Subcutaneous abdominal adipose tissue (tissue), 5 donors: ENCODE results near the gene TLR7.

Experiments
- H3K27ac ChIP-seq: one replicate; pipeline ENCODE4 v1.7.0; 2013; ENCODE audit warnings: low read depth, mild to moderate bottlenecking, inconsistent platforms, low read length, moderate library complexity
- H3K27me3 ChIP-seq, 5 donors: one replicate each; pipeline ENCODE4 v1.7.0; 2013; ENCODE audit warnings: low read length in 5 of 5, inconsistent platforms in 1 of 5; ENCODE audit not compliant: control insufficient read depth in 5 of 5, insufficient read depth in 4 of 5
- H3K36me3 ChIP-seq, 5 donors: one replicate each; pipeline ENCODE4 v1.7.0; 2013; ENCODE audit warnings: low read length in 5 of 5; ENCODE audit not compliant: control insufficient read depth in 5 of 5, insufficient read depth in 5 of 5
- H3K4me1 ChIP-seq, 5 donors: one replicate each; pipeline ENCODE4 v1.7.0; 2013; ENCODE audit warnings: low read length in 5 of 5, mild to moderate bottlenecking in 3 of 5, moderate library complexity in 1 of 5; ENCODE audit not compliant: control insufficient read depth in 5 of 5, insufficient read depth in 5 of 5
- H3K4me3 ChIP-seq, 5 donors: one replicate each; pipeline ENCODE4 v1.7.0; 2013; ENCODE audit warnings: low read length in 5 of 5, low read depth in 1 of 5
- H3K9ac ChIP-seq, 5 donors: one replicate each; pipeline ENCODE4 v1.7.0; 2013; ENCODE audit warnings: low read length in 5 of 5, mild to moderate bottlenecking in 4 of 5, moderate library complexity in 3 of 5
- H3K9me3 ChIP-seq, 5 donors: one replicate each; pipeline ENCODE4 v1.7.0; 2013; ENCODE audit warnings: low read length in 5 of 5; ENCODE audit not compliant: control insufficient read depth in 5 of 5
- donor health status: healthy.
- donor health status: healthy.
- donor health status: healthy.
- donor health status: healthy.
- donor health status: healthy.

Gene TLR7

DNA sequence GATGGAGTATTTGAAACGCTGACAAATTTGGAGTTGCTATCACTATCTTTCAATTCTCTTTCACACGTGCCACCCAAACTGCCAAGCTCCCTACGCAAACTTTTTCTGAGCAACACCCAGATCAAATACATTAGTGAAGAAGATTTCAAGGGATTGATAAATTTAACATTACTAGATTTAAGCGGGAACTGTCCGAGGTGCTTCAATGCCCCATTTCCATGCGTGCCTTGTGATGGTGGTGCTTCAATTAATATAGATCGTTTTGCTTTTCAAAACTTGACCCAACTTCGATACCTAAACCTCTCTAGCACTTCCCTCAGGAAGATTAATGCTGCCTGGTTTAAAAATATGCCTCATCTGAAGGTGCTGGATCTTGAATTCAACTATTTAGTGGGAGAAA lies 52.7 kb downstream of the TLR7 start:
- no peak overlapping the region for H3K4me3 ChIP-seq
- no peaks in the 10 kb centered on the region for H3K9me3 ChIP-seq
- no peaks in the 10 kb centered on the region for H3K4me1 ChIP-seq
- H3K9ac ChIP-seq = no peak overlapping the region
- H3K27ac ChIP-seq = no peak overlapping the region
- no peaks in the 10 kb centered on the region for H3K36me3 ChIP-seq
- H3K27me3 ChIP-seq = peaks cover 0 to 33% (median 4%) of the 10 kb centered on the region in 5 donors

DNA sequence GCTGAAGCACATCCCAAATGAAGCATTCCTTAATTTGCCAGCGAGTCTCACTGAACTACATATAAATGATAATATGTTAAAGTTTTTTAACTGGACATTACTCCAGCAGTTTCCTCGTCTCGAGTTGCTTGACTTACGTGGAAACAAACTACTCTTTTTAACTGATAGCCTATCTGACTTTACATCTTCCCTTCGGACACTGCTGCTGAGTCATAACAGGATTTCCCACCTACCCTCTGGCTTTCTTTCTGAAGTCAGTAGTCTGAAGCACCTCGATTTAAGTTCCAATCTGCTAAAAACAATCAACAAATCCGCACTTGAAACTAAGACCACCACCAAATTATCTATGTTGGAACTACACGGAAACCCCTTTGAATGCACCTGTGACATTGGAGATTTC lies 54.1 kb downstream of the TLR7 start:
- no peak overlapping the region for H3K9ac ChIP-seq
- H3K27ac ChIP-seq = no peak overlapping the region
- H3K4me3 ChIP-seq = no peak overlapping the region
- H3K9me3 ChIP-seq = no peaks in the 10 kb centered on the region
- H3K27me3 ChIP-seq = peaks cover 0 to 28% (median 5%) of the 10 kb centered on the region in 5 donors
- H3K4me1 ChIP-seq = no peaks in the 10 kb centered on the region
- no peaks in the 10 kb centered on the region for H3K36me3 ChIP-seq

DNA sequence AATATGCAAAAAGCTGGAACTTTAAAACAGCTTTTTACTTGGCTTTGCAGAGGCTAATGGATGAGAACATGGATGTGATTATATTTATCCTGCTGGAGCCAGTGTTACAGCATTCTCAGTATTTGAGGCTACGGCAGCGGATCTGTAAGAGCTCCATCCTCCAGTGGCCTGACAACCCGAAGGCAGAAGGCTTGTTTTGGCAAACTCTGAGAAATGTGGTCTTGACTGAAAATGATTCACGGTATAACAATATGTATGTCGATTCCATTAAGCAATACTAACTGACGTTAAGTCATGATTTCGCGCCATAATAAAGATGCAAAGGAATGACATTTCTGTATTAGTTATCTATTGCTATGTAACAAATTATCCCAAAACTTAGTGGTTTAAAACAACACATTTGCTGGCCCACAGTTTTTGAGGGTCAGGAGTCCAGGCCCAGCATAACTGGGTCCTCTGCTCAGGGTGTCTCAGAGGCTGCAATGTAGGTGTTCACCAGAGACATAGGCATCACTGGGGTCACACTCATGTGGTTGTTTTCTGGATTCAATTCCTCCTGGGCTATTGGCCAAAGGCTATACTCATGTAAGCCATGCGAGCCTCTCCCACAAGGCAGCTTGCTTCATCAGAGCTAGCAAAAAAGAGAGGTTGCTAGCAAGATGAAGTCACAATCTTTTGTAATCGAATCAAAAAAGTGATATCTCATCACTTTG lies 55.2 kb downstream of the TLR7 start:
- Histone ChIP-seq H3K9ac (no peak overlapping the region), H3K36me3 (no peaks in the 10 kb centered on the region), H3K9me3 (no peaks in the 10 kb centered on the region), H3K4me1 (no peaks in the 10 kb centered on the region), H3K27me3 (peaks cover 0 to 18% (median 5%) of the 10 kb centered on the region in 5 donors), H3K4me3 (no peak overlapping the region), H3K27ac (no peak overlapping the region)

DNA sequence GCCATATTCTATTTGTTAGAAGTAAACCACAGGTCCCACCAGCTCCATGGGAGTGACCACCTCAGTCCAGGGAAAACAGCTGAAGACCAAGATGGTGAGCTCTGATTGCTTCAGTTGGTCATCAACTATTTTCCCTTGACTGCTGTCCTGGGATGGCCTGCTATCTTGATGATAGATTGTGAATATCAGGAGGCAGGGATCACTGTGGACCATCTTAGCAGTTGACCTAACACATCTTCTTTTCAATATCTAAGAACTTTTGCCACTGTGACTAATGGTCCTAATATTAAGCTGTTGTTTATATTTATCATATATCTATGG lies 55.7 kb downstream of the TLR7 start:
- Histone ChIP-seq H3K36me3 (no peaks in the 10 kb centered on the region), H3K27ac (no peak overlapping the region), H3K9me3 (no peaks in the 10 kb centered on the region), H3K4me3 (no peak overlapping the region), H3K27me3 (peaks cover 0 to 16% (median 5%) of the 10 kb centered on the region in 5 donors), H3K9ac (no peak overlapping the region), H3K4me1 (no peaks in the 10 kb centered on the region)

DNA sequence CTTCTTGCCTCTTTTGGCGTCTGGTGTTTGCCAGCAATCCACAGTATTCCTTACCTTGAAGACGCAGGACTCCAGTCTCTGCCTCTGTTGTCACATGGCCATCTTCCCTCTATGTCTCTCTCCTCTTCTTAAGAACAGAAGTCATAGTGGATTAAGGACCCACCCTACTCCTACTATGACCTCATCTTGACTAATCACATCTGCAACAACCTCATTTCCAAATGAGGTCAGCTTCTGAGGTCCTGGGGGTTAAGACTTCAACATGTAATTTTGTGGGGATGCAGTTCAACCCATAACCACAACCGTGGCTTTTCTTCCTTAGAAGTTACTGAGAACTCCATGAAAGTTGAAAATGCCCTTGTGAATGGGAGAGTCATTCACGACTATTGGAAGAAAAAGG lies 62.8 kb downstream of the TLR7 start:
- no peak overlapping the region for H3K4me3 ChIP-seq
- peaks cover 0 to 3% (median 0%) of the 10 kb centered on the region in 5 donors for H3K9me3 ChIP-seq
- no peaks in the 10 kb centered on the region for H3K4me1 ChIP-seq
- H3K27me3 ChIP-seq = peaks cover 0 to 8% (median 5%) of the 10 kb centered on the region in 5 donors
- no peaks in the 10 kb centered on the region for H3K36me3 ChIP-seq
- no peak overlapping the region for H3K27ac ChIP-seq
- no peak overlapping the region for H3K9ac ChIP-seq

DNA sequence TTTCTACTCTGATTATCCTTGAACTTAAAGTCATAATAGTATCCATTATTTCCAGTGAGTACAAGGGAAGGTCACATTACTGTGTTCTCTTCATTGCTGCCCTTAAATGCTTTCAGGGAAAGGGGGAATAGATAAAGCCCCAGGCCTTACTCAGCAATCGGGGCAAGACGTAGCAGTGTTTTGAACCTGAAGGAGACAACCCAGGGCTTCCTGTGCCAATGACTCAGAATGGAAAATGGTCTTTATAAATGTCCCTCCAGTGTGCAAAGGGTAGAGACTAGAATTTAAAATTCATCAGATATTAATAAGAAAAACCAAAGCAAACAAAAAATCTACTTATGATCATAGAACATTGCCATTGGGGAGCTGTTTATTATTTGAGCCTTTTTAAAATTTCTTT lies 63.3 kb downstream of the TLR7 start:
- H3K9me3 ChIP-seq = peaks cover 0 to 3% (median 0%) of the 10 kb centered on the region in 5 donors
- H3K36me3 ChIP-seq = no peaks in the 10 kb centered on the region
- no peak overlapping the region for H3K27ac ChIP-seq
- H3K27me3 ChIP-seq = peaks cover 0 to 8% (median 5%) of the 10 kb centered on the region in 5 donors
- no peak overlapping the region for H3K4me3 ChIP-seq
- H3K4me1 ChIP-seq = no peaks in the 10 kb centered on the region
- H3K9ac ChIP-seq = no peak overlapping the region

DNA sequence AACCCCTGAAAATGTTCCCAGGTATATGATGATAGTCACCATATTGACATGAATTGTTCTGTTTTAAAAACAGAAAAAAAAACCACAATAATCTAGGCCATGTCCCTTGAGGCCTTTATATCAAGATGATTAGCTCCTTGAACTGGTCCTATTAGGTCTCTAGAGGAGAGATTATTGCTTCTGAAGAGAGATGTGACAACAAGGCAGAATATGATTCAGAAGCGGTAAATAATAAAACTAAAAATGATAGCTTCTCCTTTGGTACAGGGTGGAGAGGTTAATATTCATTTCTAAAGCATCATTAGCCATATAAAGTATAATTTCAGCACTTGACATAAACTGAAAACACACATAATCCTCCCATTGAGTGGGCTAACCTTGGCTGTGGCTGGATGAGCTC lies 65.4 kb downstream of the TLR7 start:
- no peaks in the 10 kb centered on the region for H3K36me3 ChIP-seq
- no peak overlapping the region for H3K4me3 ChIP-seq
- H3K9me3 ChIP-seq = peaks cover 0 to 3% (median 0%) of the 10 kb centered on the region in 5 donors
- no peaks in the 10 kb centered on the region for H3K4me1 ChIP-seq
- H3K27me3 ChIP-seq = peaks cover 0 to 8% (median 5%) of the 10 kb centered on the region in 5 donors
- no peak overlapping the region for H3K9ac ChIP-seq
- no peak overlapping the region for H3K27ac ChIP-seq

DNA sequence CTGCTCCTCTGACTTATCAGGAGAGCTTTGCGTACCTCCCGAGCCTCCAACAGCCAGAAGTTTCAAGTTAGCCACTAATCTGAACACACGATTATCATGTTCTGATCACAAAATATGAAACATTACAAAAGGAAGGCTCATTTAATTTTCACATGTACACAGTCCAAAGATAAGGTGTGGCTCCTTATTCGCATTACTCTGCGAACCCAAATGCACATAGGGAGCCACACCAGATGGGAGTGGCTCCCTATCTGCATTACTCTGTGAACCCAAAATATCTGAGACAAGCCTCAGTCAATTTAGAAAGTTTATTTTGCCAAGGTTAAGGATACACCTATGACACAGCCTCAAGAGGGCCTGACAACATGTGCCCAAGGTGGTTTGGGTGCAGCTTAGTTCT lies 68.0 kb downstream of the TLR7 start:
- peaks cover 0 to 8% (median 5%) of the 10 kb centered on the region in 5 donors for H3K27me3 ChIP-seq

DNA sequence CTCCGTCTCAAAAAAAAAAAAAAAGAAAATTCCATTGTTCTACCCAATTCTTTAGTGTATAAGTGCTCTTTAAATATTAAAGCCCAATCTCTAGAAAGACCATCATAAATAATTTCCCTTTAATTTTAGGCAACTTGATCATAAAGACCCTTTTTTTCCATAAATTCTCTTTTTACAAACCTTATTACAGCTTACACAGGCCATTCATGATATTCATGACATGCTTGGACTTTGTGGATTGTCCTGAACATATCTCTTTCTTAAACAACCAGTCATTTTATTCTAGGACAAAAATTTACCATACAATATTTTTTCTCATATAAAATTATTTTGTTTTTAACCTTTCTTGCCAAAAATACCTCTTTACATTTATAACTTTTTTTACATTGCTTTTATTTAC lies 70.1 kb downstream of the TLR7 start:
- H3K4me1 ChIP-seq = no peaks in the 10 kb centered on the region
- H3K36me3 ChIP-seq = no peaks in the 10 kb centered on the region
- H3K27me3 ChIP-seq = no peaks in the 10 kb centered on the region
- no peak overlapping the region for H3K27ac ChIP-seq
- peaks cover 0 to 2% (median 0%) of the 10 kb centered on the region in 5 donors for H3K9me3 ChIP-seq
- no peak overlapping the region for H3K4me3 ChIP-seq
- no peak overlapping the region for H3K9ac ChIP-seq

More for the DNA sequence above, 68.0 kb downstream of the TLR7 start:
- Histone ChIP-seq H3K36me3 (no peaks in the 10 kb centered on the region), H3K27ac (no peak overlapping the region), H3K9ac (no peak overlapping the region), H3K9me3 (peaks cover 0 to 2% (median 0%) of the 10 kb centered on the region in 5 donors), H3K4me1 (no peaks in the 10 kb centered on the region), H3K4me3 (no peak overlapping the region)
